Stimulated activated CD8-positive, alpha-beta memory T cell treated with anti-CD3 and anti-CD28 coated beads, Interleukin-12 subunit alpha, Interleukin-12 subunit beta, amount 100 ng/mL, for 24 hours (primary cell): ENCODE measurements around the gene ANKRD11.
"Not testable (repeated sequence)": the region's sequence is repeated elsewhere in the genome, so short reads cannot be mapped to it uniquely, and the experiment has no call there.

Source experiments
- DNase-seq: peaks from one replicate; pipeline ENCODE4 v3.0.0-alpha.2; 2020; ENCODE audit errors: extremely low read depth

ANKRD11 gene

DNA sequence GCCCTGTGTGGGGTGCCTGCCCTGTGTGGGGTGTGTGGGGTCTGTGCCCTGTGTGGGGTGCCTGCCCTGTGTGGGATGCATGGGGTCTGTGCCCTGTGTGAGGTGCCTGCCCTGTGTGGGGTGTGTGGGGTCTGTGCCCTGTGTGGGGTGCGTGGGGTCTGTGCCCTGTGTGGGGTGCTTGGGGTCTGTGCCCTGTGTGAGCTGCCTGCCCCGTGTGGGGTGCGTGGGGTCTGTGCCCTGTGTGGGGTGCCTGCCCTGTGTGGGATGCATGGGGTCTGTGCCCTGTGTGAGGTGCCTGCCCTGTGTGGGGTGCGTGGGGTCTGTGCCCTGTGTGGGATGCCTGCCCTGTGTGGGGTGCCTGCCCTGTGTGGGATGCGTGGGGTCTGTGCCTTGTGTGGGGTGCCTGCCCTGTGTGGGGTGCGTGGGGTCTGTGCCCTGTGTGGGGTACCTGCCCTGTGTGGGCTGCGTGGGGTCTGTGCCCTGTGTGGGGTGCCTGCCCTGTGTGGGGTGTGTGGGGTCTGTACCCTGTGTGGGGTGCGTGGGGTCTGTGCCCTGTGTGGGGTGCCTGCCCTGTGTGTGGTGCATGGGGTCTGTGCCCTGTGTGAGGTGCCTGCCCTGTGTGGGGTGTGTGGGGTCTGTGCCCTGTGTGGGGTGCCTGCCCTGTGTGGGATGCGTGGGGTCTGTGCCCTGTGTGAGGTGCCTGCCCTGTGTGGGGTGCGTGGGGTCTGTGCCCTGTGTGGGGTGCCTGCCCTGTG is 190.8 kb downstream of the ANKRD11 start:
- not testable (repeated sequence) for DNase-seq

DNA sequence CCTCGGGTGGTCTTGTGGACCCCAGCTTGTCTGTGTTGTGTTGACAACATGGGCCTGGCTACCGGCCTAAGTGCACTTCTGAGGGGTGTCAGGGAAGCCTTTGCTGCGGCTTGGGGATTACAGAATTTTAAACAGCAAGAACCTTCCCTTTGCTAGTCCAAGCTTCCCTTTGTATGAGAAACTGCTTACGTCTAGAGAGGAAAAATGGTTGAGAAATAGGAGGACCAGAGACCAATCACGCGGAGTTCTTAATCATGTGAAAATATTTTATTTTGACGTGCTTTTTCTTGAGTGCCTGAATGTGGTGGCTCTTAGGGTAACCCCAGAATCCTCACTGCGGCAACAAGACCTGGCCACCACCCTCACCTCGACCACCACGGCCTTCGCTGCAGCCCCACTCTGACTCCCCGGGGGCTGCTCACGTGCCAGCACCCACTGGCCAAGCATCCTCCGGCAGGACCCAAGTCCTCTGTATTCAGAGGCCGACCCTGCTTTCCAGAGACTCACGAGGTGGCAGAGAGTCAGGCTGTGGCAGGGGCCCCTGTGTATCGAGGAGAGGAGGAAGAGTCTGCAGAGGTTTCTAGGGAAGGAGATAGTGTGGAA is 191.6 kb downstream of the ANKRD11 start:
- DNase-seq: no peak

DNA sequence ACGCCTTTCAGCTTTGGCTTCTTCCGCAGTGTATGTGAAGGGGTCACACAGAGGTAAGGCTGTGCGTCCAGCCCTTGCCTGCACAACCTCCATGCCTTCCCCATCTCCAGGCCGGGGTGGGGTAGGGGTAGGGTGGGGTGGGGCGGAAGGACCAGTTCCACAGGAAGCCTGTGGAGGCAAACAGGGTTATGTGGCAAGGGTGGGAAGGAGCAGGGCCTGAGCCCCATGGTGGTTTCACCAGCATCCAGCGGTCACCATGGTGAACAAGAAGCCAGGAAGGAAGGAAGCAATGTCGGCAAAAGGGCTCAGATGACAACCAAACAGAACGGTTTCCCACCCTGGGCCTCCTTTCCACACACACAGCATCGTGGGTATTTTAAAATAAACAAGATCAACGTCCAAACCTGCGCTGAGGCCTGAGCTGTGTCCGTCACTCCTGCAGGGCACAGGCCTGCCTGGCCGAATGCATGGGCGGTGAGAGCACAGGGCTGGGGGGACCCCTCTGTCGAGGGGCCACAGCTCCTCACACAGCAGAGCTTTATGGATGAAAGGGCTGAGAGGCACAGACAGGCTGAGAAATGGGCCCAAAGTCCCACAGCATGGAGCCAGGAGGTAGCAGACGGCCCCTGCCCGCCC is 192.3 kb downstream of the ANKRD11 start:
- no peak for DNase-seq

DNA sequence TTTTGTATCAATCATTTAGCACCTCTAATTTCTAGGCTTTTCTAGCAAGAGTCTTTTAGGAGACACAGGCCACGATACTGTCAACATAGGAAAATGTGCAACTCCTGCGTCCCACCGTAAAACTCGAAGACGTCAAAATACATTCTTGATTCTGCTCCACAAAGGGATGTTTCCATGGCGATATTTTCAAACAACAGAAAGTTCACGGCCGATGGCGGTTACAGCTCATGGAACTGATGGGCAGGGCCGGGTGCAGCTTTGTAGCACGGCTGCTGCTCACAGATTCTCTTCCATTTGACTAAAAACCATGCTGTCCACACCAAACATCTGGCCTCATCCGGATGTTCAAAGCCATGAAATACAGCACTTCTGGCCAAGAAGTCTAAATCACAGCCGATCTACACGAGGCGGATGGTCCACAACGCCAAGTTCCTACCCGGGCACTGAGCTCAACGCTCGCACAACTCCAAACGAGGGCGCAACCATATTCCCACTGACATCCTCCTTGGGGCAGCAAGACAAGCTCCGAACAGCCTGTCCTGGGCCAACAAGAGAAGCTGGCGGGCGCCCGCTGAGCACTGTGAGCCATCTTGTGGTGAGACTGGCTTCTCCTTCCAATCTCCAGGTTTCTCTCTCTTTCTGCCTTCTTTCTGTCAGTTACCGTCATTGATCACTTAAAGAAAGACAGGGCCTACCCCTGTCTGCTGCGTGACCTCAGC is 193.0 kb downstream of the ANKRD11 start:
- no peak for DNase-seq

DNA sequence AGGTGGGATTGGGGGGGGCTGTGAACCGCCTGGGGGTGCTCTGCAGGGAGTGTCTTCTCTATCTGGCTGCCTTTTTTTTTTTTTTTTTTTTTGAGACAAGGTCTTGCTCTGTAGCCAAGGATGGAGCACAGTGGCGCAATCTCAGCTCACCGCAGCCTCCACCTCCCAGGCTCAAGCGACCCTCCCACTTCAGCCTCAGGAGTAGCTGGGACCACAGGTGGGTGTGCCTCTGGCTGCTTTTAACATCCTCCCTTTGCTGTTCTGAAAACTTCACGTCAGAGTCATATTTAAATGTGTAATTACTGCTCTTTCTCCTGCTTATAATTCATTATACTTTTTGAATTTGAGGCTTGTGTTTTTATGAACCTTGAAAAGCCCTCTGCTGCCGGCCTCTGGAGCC is 194.4 kb downstream of the ANKRD11 start:
- no peak for DNase-seq

DNA sequence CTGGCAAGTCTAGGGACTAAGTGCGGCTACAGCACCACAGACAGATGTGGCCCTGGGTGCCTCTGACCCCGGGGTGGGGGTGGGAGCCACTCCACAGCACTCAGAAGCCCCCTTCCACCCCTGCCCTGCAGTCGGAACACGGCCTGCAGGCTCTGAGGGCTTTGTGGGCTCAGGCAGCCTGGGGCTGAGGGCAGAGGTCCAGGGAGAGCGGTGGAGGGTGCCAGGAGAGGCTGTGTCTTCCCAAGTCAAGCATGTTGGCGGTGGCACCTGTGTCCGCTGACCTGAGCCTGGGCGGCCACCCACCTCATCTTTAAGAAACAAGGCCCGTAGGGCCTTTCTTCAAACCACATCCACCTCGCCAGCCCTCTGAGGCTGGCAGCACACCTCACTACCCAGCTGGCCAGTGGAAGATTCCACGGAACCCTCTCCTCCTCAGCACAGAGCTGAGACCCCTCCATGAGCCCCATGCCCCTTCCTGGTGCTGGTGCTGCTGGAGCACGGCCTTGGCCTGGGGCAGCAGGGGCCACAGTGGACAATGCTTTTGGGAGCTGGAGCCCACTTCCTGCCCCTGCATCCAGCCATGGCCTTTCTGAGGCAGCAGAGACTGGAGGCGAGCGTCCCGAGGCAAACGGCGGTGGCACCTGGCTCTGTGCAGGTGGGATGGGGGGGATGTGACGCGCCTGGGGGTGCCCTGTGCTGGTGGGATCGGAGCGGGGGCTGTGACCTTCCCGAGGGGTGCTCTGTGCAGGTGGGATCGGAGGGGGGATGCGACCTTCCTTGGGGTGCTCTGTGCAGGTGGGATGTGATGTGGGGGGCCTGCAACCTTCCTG is 195.1 kb downstream of the ANKRD11 start:
- no peak for DNase-seq

DNA sequence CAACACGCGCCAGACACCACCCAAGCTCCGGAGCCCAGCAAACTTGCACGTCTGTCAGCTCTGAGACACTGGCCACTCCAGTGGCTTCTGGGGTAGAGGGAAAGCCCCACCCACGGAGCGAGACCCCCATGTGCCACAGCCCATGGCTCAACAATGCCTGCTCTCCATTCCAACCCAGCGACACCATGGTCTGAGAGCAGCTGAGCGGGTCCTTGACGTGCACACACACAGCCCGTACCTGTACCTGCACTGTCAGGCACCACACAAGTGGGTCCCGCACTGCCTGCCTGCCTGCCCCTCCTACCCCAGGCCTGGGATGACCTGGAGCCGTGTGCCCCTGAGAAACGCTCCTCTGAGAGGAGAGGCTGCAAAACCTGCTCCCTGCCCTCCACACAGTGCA is 195.9 kb downstream of the ANKRD11 start:
- no peak for DNase-seq

DNA sequence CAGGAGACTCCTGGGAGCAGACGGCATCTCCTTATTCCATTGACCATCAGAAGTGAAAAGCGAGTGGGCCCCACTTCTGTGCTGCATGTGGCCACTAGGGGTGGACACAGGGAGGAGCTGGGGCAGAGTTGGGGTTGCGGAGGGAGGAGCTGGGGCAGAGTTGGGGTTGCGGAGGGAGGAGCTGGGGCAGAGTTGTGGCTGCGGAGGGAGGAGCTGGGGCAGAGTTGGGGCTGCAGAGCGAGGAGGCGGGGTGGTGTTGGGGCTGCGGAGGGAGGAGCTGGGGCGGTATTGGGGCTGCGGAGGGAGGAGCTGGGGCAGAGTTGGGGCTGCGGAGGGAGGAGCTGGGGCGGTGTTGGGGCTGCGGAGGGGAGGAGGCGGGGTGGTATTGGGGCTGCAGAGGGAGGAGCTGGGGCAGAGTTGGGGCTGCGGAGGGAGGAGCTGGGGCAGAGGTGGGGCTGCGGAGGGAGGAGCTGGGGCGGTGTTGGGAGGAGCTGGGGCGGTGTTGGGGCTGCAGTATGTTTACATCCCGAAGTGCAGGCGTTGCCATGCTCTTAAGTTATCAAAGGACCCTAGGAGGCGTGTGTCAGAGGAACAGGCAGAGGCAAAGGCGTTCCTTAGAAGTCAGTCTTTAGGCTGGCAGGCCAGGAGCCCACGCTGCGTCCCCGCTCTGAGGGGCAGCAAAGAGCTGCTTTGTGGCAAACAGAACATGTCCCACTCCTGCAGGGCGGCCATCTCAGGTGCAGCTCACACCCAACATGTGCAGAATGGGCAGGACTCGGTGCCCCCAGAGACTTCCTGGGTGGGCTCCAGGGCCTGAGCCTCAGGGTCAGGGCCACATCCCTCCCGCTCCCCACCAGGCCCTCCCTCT is 196.9 kb downstream of the ANKRD11 start:
- no peak for DNase-seq

DNA sequence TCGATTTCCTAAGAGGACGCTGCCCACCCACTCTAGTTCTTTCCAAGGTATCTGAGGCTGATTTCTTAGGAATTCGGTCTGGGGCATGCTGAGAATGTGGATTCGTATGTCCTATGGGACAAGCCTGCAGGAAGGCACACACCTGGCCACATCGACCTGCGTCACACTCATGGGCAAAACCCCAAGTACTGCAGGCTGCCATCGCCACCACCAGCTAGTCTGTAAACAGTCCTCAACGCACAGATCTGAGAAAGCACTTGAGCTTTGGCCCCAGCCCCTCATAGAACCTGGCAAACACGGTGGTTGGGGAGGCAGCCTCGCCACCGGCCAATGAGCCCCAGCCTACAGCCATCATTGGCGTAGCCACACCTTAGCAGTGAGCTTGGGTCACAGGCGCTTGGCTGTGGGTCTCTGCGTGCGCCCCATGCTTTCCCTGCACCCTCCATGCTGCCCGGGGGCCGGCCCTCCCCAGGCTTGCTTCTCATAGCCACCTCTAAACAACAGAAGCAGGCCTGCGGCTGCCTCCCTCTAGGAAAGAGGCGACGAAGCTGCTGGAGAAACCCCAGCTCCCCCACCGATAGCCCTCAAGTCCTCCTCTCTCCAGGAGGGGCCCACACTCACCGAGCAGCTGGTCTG is 197.8 kb downstream of the ANKRD11 start:
- DNase-seq: no peak

DNA sequence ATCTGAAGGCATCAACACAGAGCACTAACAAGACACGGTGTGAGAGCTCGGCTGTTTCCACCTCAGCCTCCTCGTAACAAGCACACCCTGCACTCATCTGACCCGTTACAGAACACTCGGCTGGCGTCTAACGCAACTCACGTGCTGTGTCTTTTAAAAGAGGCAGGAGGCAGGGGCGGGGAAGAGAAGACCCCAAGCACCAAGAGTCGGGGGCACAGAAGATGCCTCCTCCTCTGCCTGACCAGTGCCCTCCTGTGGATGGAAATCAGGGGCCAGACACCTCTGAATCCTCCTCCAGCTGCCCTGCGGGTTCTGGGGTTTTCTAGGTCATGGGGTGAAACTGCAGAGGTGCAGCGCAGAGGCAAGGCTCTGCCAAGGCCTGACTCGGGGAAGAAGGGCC is 198.6 kb downstream of the ANKRD11 start:
- DNase-seq: no peak

DNA sequence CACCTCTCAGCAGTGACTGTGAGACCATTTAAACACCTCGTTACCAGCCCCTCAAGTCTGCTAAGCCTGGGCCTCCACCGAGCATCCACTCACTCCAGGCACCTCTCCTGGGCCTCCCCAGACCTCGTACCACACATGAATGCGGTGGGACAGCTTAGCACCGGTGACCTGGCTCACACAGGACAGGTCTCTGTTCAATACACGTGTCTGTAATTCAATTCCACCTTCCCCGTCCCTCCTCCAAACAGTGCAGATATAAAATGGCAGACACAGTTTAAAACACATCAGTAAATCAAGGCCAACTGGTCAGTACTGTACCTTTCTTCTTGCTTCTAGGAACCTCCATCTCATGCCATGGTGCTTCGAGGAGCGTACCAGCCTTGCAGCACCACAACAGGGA is 199.0 kb downstream of the ANKRD11 start:
- DNase-seq: no peak

DNA sequence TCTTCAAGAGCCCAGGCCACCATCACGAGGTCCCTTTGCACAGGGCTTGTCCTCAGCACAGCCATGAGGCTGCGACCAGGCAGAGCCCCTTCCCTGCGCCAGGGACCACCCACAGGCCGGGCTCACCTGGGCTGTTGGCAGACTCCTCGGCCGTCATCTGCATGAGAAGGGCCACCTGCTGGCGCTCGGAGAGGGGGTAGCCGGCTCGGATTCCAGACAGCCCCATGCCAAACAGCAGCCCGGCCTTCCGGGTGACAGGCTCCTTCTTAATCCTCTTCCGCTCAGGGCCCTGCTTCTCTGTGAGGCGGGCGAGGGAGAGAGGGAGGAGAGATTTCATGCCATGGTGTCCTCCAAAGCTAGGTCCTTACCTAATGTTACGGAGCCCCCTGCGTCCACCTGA is 199.5 kb downstream of the ANKRD11 start:
- no peak for DNase-seq

DNA sequence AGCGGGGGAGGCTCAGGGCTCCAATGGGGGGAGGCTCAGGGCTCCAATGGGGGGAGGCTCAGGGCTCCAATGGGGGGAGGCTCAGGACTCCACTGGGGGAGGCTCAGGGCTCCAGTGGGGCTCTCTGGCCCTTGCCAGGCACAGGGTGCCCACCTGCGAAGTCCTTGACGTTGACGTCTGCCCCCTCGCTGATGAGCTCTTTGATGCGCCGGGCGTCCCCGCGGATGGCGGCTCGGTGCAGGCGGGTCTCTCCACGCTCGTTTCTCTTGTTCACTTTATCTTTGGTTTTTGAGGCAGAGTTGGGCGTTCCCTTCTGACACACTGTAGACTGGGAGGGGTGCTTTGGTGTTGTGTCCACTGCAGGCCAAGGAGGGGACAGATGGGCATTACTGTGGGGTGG is 199.9 kb downstream of the ANKRD11 start:
- DNase-seq: no peak

DNA sequence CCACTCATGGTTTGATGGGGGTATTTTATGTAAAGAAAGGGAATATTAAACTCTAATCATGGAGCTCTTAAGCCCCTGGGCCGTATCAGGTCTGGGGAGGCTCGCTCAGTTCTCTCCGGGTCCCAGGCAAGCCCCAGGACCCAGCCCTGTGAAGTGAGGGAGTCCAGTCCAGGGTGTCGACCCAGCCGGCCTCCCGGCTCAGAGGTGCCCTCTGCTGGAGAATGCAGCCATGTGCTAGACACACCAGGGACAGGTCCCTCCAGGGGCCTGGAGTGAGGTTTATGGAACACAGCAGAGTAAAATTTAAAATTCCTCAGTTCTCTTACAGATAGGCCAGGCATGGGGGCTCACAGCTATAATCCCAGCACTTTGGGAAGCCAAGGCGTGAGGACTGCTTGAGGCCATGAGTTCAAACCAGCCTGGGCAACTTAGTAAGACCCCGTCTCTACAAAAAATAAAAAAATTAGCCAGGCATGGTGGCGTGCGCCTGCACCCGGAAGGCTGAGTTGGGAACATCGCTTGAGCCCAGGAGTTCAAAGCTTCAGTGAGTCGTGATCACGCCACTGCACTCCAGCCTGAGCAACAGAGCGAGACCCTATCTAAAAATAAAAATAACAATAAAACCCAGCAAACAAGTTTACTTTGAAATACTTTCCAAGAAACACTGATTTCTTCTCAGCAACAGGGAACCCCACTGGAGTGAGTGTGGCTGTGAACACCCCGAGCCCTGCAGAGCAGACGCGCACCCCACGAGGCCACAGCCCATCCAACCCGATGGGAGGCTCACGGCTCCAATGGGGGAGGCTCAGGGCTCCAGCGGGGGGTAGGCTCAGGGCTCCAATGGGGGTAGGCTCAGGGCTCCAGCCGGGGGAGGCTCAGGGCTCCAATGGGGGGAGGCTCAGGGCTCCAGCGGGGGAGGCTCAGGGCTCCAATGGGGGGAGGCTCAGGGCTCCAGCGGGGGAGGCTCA is 200.6 kb downstream of the ANKRD11 start:
- no peak for DNase-seq

DNA sequence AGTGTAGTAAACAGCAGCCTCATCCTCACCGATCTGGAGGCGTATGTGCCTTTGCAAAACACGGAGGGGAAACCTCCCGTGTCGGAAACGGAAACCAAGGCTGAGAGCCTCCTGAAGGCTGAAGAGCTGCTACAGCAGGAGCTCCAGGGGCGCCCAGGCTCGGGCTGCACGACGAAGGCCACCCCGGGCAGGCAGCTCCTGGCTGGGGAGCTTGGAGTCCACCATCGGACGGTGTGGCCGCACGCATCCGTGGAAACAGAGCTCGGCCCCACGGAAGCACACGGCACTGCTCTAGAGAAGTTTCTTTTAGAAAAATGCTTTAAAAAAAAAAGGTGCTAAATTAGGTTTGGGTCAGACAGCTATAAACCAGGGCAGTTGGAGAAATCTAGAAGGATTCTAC is 201.4 kb downstream of the ANKRD11 start:
- no peak for DNase-seq

DNA sequence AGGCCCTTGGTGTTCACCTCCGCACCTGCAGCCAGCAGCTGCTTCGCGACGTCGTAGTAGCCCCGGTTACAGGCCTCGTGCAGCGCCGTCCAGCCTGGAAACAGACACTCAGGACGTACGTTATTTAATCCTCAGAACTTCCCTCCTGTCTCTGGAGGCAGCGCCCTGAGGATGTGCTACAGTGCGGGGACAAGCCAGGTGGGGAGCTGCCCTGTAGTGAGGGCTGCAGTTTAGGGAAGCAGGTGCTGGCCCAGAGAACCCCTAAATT is 201.8 kb downstream of the ANKRD11 start:
- no peak for DNase-seq

DNA sequence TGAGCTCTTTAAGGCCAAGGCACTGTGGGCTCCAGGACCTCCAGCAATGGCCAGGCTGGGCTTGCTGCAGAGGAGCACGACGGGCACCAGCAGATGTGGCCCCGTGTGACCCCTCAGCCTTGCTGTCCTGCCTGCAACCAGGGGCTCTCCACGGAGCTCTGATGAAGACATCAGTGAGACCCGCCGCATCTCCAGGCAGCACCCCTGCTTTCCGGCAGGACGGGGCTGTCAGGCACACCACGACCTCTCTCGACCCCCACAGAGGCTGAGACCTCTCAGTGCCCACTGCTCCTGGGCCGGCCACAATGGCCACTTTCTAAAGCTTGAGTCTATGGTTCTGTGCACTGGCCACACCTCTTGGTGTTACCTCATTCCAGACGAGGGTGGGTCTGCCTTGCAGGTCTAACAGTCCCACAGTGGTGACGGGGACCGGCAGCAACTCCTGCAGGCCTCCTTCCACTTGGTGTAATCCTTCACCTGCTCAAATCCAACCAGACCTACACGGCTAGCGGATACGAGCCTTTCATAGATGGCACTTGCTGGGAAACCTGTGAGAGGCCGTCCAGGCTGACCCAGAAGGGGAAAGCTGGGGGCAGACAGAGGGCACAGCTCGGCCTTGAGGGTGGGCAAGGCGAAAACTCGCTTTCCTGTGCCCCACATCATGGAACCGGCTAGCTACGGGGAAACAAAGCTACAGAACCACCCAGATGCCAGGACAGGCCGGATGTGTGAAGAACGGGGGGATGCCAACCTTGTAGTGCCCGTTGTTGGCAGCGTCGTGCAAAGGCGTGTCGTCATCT is 202.4 kb downstream of the ANKRD11 start:
- DNase-seq: no peak

DNA sequence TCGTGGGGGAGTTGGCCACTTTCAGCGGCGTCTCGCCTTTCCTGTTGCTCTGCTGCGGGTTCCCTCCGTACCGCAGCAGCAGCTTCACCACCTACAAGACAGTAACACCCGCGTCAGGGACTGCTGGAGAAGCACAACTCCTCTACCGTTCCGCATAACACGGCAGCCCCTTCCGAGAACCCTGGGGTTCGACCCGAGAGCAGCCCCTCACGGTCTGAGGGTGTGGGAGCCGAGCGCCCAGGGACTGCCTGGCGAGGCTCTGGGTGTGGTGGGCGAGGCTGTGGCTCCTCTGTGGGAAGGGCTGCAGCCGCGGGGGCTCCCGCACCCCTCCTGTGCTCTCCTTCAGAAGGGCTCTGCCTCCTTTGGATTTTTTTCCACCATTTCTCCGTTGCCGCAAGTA is 204.3 kb downstream of the ANKRD11 start:
- DNase-seq: no peak

DNA sequence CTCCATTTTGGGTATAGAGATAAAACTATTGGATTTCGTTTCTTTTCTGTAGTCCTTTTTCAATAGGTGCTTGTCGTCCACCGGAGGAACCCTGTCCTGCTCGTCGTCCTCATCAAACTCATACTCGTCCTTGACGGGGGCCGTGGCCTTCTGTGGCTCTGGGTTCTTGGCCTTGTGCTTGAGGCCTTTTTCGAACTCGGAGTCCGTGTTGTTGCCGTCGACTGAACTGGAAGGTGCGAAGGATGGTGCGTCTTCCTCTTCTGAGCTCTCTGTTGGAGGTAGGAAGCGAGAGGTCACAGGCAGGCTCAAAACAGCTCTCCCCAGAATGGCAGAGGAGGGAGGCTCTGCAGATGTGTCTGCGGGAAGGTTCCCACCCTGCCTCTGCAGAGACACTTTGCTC is 205.0 kb downstream of the ANKRD11 start:
- DNase-seq: no peak
